ENCODE results near the gene NUP205.

DNA sequence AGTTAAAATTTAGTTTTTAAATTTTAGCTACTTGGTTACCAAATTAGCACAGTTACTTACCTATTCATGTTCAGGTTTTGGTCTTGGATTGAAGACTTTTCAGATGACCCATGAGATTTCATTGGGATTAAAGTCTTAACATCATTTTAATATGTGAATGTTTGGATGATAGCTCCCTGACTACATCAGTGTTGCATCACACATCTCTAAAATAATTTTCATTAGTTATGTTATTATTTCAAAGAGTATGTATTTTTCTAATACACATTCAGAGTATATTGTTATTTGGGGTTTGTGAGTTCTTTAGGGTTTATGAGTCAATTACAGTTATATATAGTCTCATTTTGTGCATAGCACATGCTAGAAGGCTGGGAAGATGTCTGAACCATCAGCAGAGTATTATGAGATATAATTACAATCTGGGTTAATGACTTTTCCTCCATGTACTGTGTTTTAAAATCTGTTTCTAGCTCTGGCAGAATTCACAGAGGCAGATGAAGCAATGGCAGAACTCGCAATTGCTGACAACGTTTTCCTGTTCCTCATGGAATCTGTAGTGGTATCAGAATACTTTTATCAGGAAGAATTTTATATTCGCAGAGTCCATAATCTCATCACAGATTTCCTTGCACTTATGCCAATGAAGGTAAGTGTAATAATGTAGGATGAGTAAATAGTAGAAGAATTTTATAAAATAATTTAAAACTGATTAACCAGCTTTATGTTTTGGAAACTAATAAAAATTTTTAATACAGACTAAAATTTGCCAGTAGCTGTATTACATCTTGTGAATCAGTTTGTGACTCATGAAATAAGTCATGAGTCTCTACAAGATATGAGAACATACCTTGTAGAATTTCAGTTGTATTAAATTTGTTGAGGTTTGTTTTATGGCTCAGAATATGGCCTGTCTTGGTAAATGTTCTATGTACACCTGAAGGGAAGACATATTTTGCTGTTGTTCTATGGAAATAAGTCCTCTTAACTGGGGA is 26.9 kb downstream of the NUP205 start:
- TF ChIP-seq POLR2AphosphoS5 (IDR thresholded peaks at IDR 0.05): no peak
- TF ChIP-seq, protein P1, sequence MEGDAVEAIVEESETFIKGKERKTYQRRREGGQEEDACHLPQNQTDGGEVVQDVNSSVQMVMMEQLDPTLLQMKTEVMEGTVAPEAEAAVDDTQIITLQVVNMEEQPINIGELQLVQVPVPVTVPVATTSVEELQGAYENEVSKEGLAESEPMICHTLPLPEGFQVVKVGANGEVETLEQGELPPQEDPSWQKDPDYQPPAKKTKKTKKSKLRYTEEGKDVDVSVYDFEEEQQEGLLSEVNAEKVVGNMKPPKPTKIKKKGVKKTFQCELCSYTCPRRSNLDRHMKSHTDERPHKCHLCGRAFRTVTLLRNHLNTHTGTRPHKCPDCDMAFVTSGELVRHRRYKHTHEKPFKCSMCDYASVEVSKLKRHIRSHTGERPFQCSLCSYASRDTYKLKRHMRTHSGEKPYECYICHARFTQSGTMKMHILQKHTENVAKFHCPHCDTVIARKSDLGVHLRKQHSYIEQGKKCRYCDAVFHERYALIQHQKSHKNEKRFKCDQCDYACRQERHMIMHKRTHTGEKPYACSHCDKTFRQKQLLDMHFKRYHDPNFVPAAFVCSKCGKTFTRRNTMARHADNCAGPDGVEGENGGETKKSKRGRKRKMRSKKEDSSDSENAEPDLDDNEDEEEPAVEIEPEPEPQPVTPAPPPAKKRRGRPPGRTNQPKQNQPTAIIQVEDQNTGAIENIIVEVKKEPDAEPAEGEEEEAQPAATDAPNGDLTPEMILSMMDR (IDR thresholded peaks at IDR 0.05 in 8 of 11, conservative IDR thresholded peaks at IDR 0.05 in 3 of 11): no peak
- TF ChIP-seq POLR2A (IDR thresholded peaks at IDR 0.05): no peak
